GM12892 (cell line): ENCODE data around the gene CDK5R2.

Experiments used
- POLR2A ChIP-seq: IDR thresholded peaks from 2 replicates; pipeline ENCODE4 v1.6.1; 2011; ENCODE audit warnings: low read depth, low read length, control low read depth
- POLR2AphosphoS5 ChIP-seq: IDR thresholded peaks from 2 replicates; pipeline ENCODE4 v1.6.1; 2011; ENCODE audit warnings: low read depth, low read length, control low read depth
- TAF1 ChIP-seq: IDR thresholded peaks from 2 replicates; pipeline ENCODE4 v1.6.1; 2011; ENCODE audit warnings: low read depth, mild to moderate bottlenecking, control low read depth, low read length, borderline replicate concordance

DNA sequence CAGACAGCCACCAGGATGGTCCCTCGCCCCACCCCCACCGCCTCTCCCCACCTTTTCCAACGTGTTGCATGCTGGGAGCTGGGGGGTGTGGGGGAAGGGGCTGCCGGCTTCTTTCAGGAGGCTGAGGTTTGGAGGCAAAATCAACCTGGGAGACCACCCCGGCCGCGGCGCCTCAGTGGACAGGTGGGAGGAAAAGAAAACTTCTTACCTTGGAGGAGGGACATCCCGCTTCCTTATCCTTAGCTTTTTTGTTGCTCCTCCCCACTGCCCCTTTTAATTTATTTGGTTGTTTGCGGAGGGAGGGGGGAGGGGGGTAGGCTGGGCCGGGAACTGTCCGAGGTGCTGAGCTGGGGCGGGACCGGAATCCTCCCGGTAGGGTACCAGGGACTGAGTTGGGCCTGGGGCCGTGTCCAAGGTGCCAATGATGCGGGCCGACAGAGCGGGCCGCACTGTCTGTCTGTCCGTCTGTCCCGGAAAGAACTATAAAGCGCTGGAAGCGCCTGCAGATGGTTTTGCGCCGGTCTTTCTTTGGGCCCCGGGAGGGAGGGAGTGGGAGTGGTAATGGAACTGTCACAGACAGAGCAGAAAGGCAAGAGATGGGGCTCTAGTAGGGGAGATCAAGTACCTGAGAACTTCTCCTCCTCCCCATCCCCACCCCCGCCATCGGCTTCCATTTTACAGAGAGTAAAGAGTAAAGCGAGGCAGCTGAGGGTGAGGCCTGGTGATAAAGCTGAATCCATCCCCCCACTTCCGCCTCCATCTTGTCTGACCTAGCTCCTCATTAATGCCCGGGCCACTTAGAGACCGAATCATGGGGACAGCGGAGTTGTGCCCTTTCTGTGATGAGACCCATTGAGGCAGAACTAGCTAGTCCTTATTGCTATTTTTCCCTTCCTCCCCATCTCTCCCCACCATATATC is 2.4 kb downstream of the CDK5R2 start:
- TF ChIP-seq POLR2AphosphoS5 (no peak), POLR2A (no peak), TAF1 (no peak)
